GM23338 (cell line): ENCODE data around the gene NEK2. TPM values are rescaled to one million over a fixed set of nuclear protein-coding genes. Genes with fewer than 3 reads are reported as not detected.

Experiments used
- ATAC-seq: fragments of 200-7000 bp; cut with Tn5 transposase; 3 replicates; pipeline ENCODE4 v1.9.1; 2020
- DNase-seq: peaks from one replicate; pipeline ENCODE4 v3.0.0-alpha.2; 2015; ENCODE audit warnings: low spot score
- H2AFZ ChIP-seq: fragments of 200-600 bp; sonication (generic); 2 replicates; pipeline ENCODE4 v1.8.0; 2016; ENCODE audit warnings: antibody characterized with exemption, mild to moderate bottlenecking, moderate library complexity
- H3F3A ChIP-seq: fragments of 200-600 bp; sonication (generic); replicated peaks from 2 replicates; pipeline ENCODE4 v1.8.0; 2017; ENCODE audit warnings: antibody characterized with exemption, mixed run types, low read depth
- H3K27ac ChIP-seq: fragments of 200-600 bp; sonication (generic); 2 replicates; pipeline ENCODE4 v1.6.1; 2016; ENCODE audit warnings: low read depth
- H3K27me3 ChIP-seq: fragments of 200-600 bp; sonication (generic); 2 replicates; pipeline ENCODE4 v1.8.0; 2016; ENCODE audit warnings: mild to moderate bottlenecking, mixed run types, moderate library complexity; ENCODE audit not compliant: insufficient read depth
- H3K36me3 ChIP-seq: fragments of 200-600 bp; sonication (generic); 2 replicates; pipeline ENCODE4 v1.8.0; 2016; ENCODE audit warnings: mild to moderate bottlenecking; ENCODE audit not compliant: insufficient read depth
- H3K4me1 ChIP-seq: fragments of 200-600 bp; sonication (generic); 2 replicates; pipeline ENCODE4 v1.8.0; 2016; ENCODE audit warnings: mild to moderate bottlenecking, moderate library complexity; ENCODE audit not compliant: insufficient read depth
- H3K4me2 ChIP-seq: fragments of 200-600 bp; sonication (generic); 2 replicates; pipeline ENCODE4 v1.7.1; 2017; ENCODE audit warnings: mixed run types
- H3K4me3 ChIP-seq: fragments of 200-600 bp; sonication (generic); 2 replicates; pipeline ENCODE4 v1.6.1; 2016; ENCODE audit warnings: mixed run types
- H3K79me2 ChIP-seq: fragments of 200-600 bp; sonication (generic); replicated peaks from 2 replicates; pipeline ENCODE4 v1.8.0; 2017; ENCODE audit warnings: mild to moderate bottlenecking; ENCODE audit not compliant: insufficient read depth
- H3K9me2 ChIP-seq: fragments of 200-600 bp; sonication (generic); 2 replicates; pipeline ENCODE4 v1.8.0; 2017; ENCODE audit not compliant: insufficient read depth
- H4K20me1 ChIP-seq: fragments of 200-600 bp; sonication (generic); replicated peaks from 2 replicates; pipeline ENCODE4 v1.8.0; 2017; ENCODE audit warnings: mild to moderate bottlenecking; ENCODE audit not compliant: insufficient read depth
- H3K27ac Mint-ChIP-seq: 2 replicates; pipeline ENCODE4 v1.8.0; 2020; ENCODE audit warnings: inconsistent platforms, mild to moderate bottlenecking, moderate library complexity, mixed read lengths
- H3K27me3 Mint-ChIP-seq: 3 replicates; pipeline ENCODE4 v1.8.0; 2022; ENCODE audit warnings: low read depth, mild to moderate bottlenecking, moderate library complexity, mixed read lengths, inconsistent platforms; ENCODE audit not compliant: insufficient read depth, poor library complexity
- H3K36me3 Mint-ChIP-seq: 3 replicates; pipeline ENCODE4 v1.8.0; 2021; ENCODE audit warnings: low read depth, mild to moderate bottlenecking, inconsistent platforms, moderate library complexity, mixed read lengths
- H3K4me1 Mint-ChIP-seq: 3 replicates; pipeline ENCODE4 v1.8.0; 2020; ENCODE audit warnings: mild to moderate bottlenecking, inconsistent platforms, mixed read lengths
- H3K4me3 Mint-ChIP-seq: 3 replicates; pipeline ENCODE4 v1.8.0; 2021; ENCODE audit warnings: moderate library complexity, mild to moderate bottlenecking, inconsistent platforms, mixed read lengths
- H3K9me3 Mint-ChIP-seq: 3 replicates; pipeline ENCODE4 v1.8.0; 2020; ENCODE audit warnings: moderate library complexity, mild to moderate bottlenecking, inconsistent platforms, mixed read lengths
- CREB1 ChIP-seq: fragments of 250-450 bp; sonication (Bioruptor Pico); IDR thresholded peaks from 2 replicates; pipeline ENCODE4 v1.5.0; 2020; ENCODE audit warnings: low read depth, mild to moderate bottlenecking, moderate library complexity
- CTCF ChIP-seq, 2 experiments: fragments of 200-600 bp in 1 of 2; sonication (generic) in 1 of 2; conservative IDR thresholded peaks; 2 replicates each; pipeline versions ENCODE4 v1.5.1 to v1.6.1; 2016 to 2017; ENCODE audit warnings: antibody characterized with exemption in 2 of 2, low read depth in 2 of 2, mild to moderate bottlenecking in 2 of 2, moderate library complexity in 1 of 2
- ETS1 ChIP-seq: IDR thresholded peaks from 2 replicates; pipeline ENCODE4 v1.6.1; 2016; ENCODE audit warnings: antibody characterized with exemption
- EZH2 ChIP-seq: fragments of 200-600 bp; sonication (generic); IDR thresholded peaks from one replicate; pipeline ENCODE4 v1.8.0; 2017; ENCODE audit warnings: antibody characterized with exemption, mild to moderate bottlenecking, low read depth; ENCODE audit not compliant: unreplicated experiment
- EZH2phosphoT487 ChIP-seq: fragments of 200-600 bp; sonication (generic); IDR thresholded peaks from one replicate; pipeline ENCODE4 v1.8.1; 2018; ENCODE audit warnings: antibody characterized with exemption; ENCODE audit not compliant: unreplicated experiment
- JUNB ChIP-seq: IDR thresholded peaks from one replicate; pipeline ENCODE4 v1.6.1; 2016; ENCODE audit warnings: antibody characterized with exemption; ENCODE audit not compliant: unreplicated experiment
- NANOG ChIP-seq: IDR thresholded peaks from 2 replicates; pipeline ENCODE4 v1.6.1; 2016; ENCODE audit warnings: antibody characterized with exemption, borderline replicate concordance
- POLR2AphosphoS5 ChIP-seq: IDR thresholded peaks from 2 replicates; pipeline ENCODE4 v1.6.1; 2016; ENCODE audit warnings: antibody characterized with exemption, low read depth
- REST ChIP-seq: IDR thresholded peaks from one replicate; pipeline ENCODE4 v1.6.1; 2018; ENCODE audit warnings: antibody characterized with exemption; ENCODE audit not compliant: unreplicated experiment
- STAT1 ChIP-seq: IDR thresholded peaks from one replicate; pipeline ENCODE4 v1.6.1; 2016; ENCODE audit warnings: antibody characterized with exemption; ENCODE audit not compliant: unreplicated experiment
- ZNF331 ChIP-seq: fragments of 250-450 bp; sonication (Bioruptor Pico); IDR thresholded peaks from 2 replicates; pipeline ENCODE4 v1.5.0; 2020; ENCODE audit warnings: low read depth, mild to moderate bottlenecking, moderate library complexity
- polyA plus RNA-seq: library from polyadenylated mRNA; unstranded; fragments of >200 nt; fragmentation: Nextera tagmentation; extraction: Ambion mirVana; gene quantifications from 2 replicates; pipeline ENCODE4 v1.2.1, GENCODE V29; 2016
- total RNA-seq: library from RNA; depleted of rRNA; stranded (reverse); fragments of >200 nt; shearing (Covaris generic); gene quantifications from 2 replicates; pipeline ENCODE4 v1.2.3, GENCODE V29; 2014

Gene NEK2
- total and polyA plus RNA-seq, 2 experiments from 2014 or later: 17.0 to 24.9 TPM

- H3K4me1 Mint-ChIP-seq: peaks cover 16% of the 10 kb centered on the region
- peak overlapping the region; percentile 72 for H2AFZ ChIP-seq
- DNase-seq (no peak), ATAC-seq (no peak)
- no peaks in the 10 kb centered on the region for H3K27me3 ChIP-seq
- peaks cover 9% of the 10 kb centered on the region for H3K79me2 ChIP-seq
- no peaks in the 10 kb centered on the region for H3F3A ChIP-seq
- H3K4me2 ChIP-seq: peak overlapping the region; percentile 67
- peaks cover 12% of the 10 kb centered on the region for H3K36me3 Mint-ChIP-seq
- H3K36me3 ChIP-seq: peaks cover under 1% of the 10 kb centered on the region; the same call in 1 of the 2 replicates
- H3K9me3 Mint-ChIP-seq: no peaks in the 10 kb centered on the region
- H3K27ac Mint-ChIP-seq: peak overlapping the region; percentile 92
- TF ChIP-seq CREB1 (CRISPR knock-in tag) (no peak), STAT1 (no peak), EZH2phosphoT487 (no peak), JUNB (no peak), EZH2 (no peak), ZNF331 (CRISPR knock-in tag) (no peak), ETS1 (no peak), CTCF (conservative IDR thresholded peaks at IDR 0.05; ENCODE audit: low read depth in 2 of 2) (no peak)
- H4K20me1 ChIP-seq: no peaks in the 10 kb centered on the region
- peak overlapping the region; percentile 88 for H3K4me3 Mint-ChIP-seq
- H3K4me3 ChIP-seq: peak overlapping the region; percentile 76
- peaks cover 6% of the 10 kb centered on the region for H3K27me3 Mint-ChIP-seq
- H3K27ac ChIP-seq: 0 out of 2 replicates have a peak overlapping the region, but pooled peaks have one; percentile 10
- H3K4me1 ChIP-seq: peaks cover 9% of the 10 kb centered on the region
- no peaks in the 10 kb centered on the region for H3K9me2 ChIP-seq
Measured at GRCh38 chr1:211676106-211676583, 724 bp upstream of the NEK2 start.

- no peak overlapping the region for H3K27ac Mint-ChIP-seq
- no peak for TF ChIP-seq EZH2
- TF ChIP-seq CTCF (conservative IDR thresholded peaks at IDR 0.05; ENCODE audit: low read depth in 2 of 2): no peak
- no peak for TF ChIP-seq REST
- TF ChIP-seq POLR2AphosphoS5: no peak
- no peak for TF ChIP-seq STAT1
- no peak for TF ChIP-seq ZNF331 (CRISPR knock-in tag)
- TF ChIP-seq ETS1: no peak
- no peak for TF ChIP-seq JUNB
- TF ChIP-seq CREB1 (CRISPR knock-in tag): no peak
- TF ChIP-seq NANOG: no peak
Measured at GRCh38 chr1:211667065-211667617, 8.3 kb downstream of the NEK2 start.

More at GRCh38 chr1:211667065-211667617, 8.3 kb downstream of the NEK2 start:
- Histone ChIP-seq H3K4me1 (no peaks in the 10 kb centered on the region), H3K79me2 (no peaks in the 10 kb centered on the region), H3K4me2 (no peak overlapping the region), H3K4me3 (no peak overlapping the region), H3K27me3 (no peaks in the 10 kb centered on the region), H3K27ac (no peak overlapping the region), H3K36me3 (peaks cover 30% of the 10 kb centered on the region), H3F3A (no peaks in the 10 kb centered on the region), H4K20me1 (no peaks in the 10 kb centered on the region; the same call in none of the 2 replicates), H3K9me2 (no peaks in the 10 kb centered on the region), H2AFZ (no peak overlapping the region)
- DNase-seq (no peak), ATAC-seq (no peak)
- Mint-ChIP-seq H3K9me3 (no peaks in the 10 kb centered on the region), H3K27me3 (no peaks in the 10 kb centered on the region), H3K4me3 (no peak overlapping the region), H3K36me3 (peaks cover 37% of the 10 kb centered on the region), H3K4me1 (no peaks in the 10 kb centered on the region)
